Common myeloid progenitor, CD34-positive (primary cell): ENCODE measurements around the gene STEAP4.
A peak's percentile ranks its signal among the peaks of the same experiment; 100 is the strongest.

ENCODE experiments used
- CTCF ChIA-PET: fragments of 350-600 bp; sonication (Branson Sonifier 250); formaldehyde crosslinking; loops from one replicate; lab custom pipeline; 2021; ENCODE audit warnings: antibody characterized with exemption; lab: Charles Lee
- POLR2A ChIA-PET: fragments of 350-600 bp; sonication (Branson Sonifier 250); formaldehyde crosslinking; loops from one replicate; lab custom pipeline; 2021; ENCODE audit warnings: antibody characterized with exemption; lab: Charles Lee
- DNase-seq, 3 donors: peaks; one replicate each; pipeline versions ENCODE4 v3.0.0 to v3.0.0-alpha.2; 2013
- H3K27ac ChIP-seq, 2 experiments: 1 replicate in 1 of 2; 2 replicates in 1 of 2; pipeline ENCODE4 v1.7.0; 2013; ENCODE audit warnings: inconsistent platforms in 2 of 2, low read length in 2 of 2, mild to moderate bottlenecking in 2 of 2, low read depth in 1 of 2, moderate library complexity in 1 of 2; ENCODE audit not compliant: severe bottlenecking in 2 of 2, insufficient read depth in 1 of 2, poor library complexity in 1 of 2
- H3K27me3 ChIP-seq, 5 experiments: replicated peaks in 2 of 5; 1 replicate in 3 of 5; 2 replicates in 2 of 5; pipeline versions ENCODE4 v1.6.1 to v1.7.0; 2013; ENCODE audit warnings: low read length in 4 of 5, mild to moderate bottlenecking in 2 of 5, moderate library complexity in 2 of 5, inconsistent platforms in 1 of 5; ENCODE audit not compliant: insufficient read depth in 5 of 5, control insufficient read depth in 4 of 5
- H3K36me3 ChIP-seq, 4 experiments: 1 replicate in 2 of 4; 2 replicates in 2 of 4; pipeline versions ENCODE4 v1.6.1 to v1.7.0; 2013; ENCODE audit warnings: low read length in 3 of 4, control low read depth in 1 of 4, mild to moderate bottlenecking in 1 of 4; ENCODE audit not compliant: control insufficient read depth in 4 of 4, insufficient read depth in 4 of 4
- H3K4me1 ChIP-seq, 4 experiments: 1 replicate in 3 of 4; 2 replicates in 1 of 4; pipeline versions ENCODE4 v1.6.1 to v1.7.1; 2013; ENCODE audit warnings: low read length in 3 of 4, mild to moderate bottlenecking in 3 of 4, control low read depth in 1 of 4, inconsistent platforms in 1 of 4, moderate library complexity in 1 of 4; ENCODE audit not compliant: control insufficient read depth in 4 of 4, insufficient read depth in 4 of 4; ENCODE audit errors: control extremely low read depth in 1 of 4
- H3K4me3 ChIP-seq, 7 experiments: 1 replicate in 4 of 7; 2 replicates in 3 of 7; pipeline versions ENCODE4 v1.5.1 to v1.7.0; 2013; ENCODE audit warnings: mild to moderate bottlenecking in 7 of 7, low read length in 6 of 7, moderate library complexity in 6 of 7, inconsistent platforms in 2 of 7, low read depth in 2 of 7, control low read depth in 1 of 7; ENCODE audit not compliant: insufficient read depth in 4 of 7, control insufficient read depth in 1 of 7; ENCODE audit errors: extremely low read depth in 1 of 7
- H3K9me3 ChIP-seq, 5 experiments: 1 replicate in 4 of 5; 2 replicates in 1 of 5; pipeline versions ENCODE4 v1.6.1 to v1.7.1; 2013; ENCODE audit warnings: low read length in 4 of 5, mild to moderate bottlenecking in 2 of 5, inconsistent platforms in 1 of 5, low read depth in 1 of 5, moderate library complexity in 1 of 5; ENCODE audit not compliant: control insufficient read depth in 4 of 5, insufficient read depth in 2 of 5; ENCODE audit errors: control extremely low read depth in 1 of 5
- WGBS: methylation state at CpG from one replicate; pipeline ENCODE4 v1.1.5; 2013; ENCODE audit not compliant: insufficient coverage; 5-methylcytosine and 5-hydroxymethylcytosine counted together

STEAP4 gene

DNA sequence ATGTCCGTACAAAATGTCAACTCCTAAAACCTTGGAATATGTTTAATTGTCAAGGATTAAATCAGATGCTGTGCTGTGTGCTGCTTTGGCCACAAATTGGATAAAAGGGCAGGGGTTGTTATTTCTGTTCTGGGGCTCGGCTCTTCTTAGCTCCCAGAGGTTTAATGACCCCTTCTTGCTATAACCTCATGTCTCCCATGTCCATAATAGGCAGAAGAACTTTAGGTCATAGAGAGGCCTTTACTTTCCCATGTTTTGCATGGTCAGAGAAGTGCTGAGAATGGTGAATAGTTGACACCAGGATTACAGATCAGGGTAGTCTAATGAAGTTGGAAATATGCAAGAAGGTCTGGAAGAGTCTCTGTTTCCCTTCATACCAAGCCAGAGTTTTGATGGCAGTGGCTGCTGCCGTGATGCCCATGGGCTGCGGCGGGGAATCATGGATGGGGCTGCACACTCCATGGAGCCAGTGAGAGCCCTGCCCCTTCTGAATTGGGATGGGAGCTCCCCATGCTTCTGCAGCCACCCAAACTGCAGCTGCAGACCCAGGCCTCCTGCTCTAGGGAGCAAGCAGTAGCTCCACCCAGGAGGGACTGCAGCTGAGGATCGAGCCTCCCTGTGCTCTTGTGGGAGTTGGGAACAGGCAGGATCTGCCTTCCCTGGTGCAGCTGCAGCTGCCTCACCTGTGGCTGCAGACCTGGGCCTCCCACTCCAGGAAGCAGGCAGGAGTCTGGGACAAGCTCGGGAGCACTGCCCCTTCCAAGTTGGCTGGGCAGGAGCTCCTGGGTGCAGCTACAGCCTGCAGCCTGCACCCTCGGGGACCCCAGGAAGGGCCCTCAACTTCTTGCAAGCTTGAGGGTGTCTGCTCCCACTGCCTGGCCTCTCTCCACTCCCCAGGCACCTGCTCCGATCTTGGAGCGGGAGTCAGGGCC, 23.1 kb upstream of the STEAP4 start:
- peaks cover 0 to 10% (median 0%) of the 10 kb centered on the region in 5 experiments for H3K9me3 ChIP-seq
- no peaks in the 10 kb centered on the region for H3K27me3 ChIP-seq
- ChIA-PET POLR2A (interaction anchor here (0.6 kb wide), 1 partner anchor 89 kb away, joined by 7 read pairs; no protein-coding TSS in a partner anchor), CTCF (interaction anchor here (1.8 kb wide), 1 partner anchor 10 kb away, joined by 6 read pairs; no protein-coding TSS in a partner anchor)
- H3K4me3 ChIP-seq: no peak overlapping the region
- H3K4me1 ChIP-seq: peaks cover 0 to 6% (median 0%) of the 10 kb centered on the region in 4 experiments
- H3K36me3 ChIP-seq: no peaks in the 10 kb centered on the region
- WGBS: 86% methylated on average over 7 of the region's 10 CpGs
- no peak overlapping the region for H3K27ac ChIP-seq
- DNase-seq: no peak

DNA sequence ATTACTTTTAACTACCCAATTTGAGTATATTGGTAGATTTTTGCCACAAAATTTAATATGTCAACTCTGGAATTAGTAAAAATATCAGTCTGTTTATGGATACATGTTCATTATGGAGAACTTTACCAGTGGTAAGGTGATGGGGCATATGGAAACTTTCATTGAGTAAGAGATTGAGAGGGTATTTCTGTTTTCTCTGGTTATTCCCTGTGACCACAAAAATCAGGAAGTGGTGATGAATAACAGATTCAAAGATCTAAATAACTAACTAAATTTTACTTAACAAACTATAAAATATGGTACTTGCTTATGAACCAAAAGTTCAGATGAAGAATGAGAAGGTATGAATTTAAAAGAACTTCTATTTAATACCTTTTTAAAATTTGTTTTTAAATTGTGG, 22.1 kb upstream of the STEAP4 start:
- H3K27me3 ChIP-seq: no peaks in the 10 kb centered on the region
- peak; percentile 7 to 52 (median 48) for DNase-seq
- CTCF ChIA-PET: no interaction called here
- no peak overlapping the region for H3K27ac ChIP-seq
- peaks cover 0 to 10% (median 0%) of the 10 kb centered on the region in 5 experiments for H3K9me3 ChIP-seq
- peaks cover 0 to 6% (median 0%) of the 10 kb centered on the region in 4 experiments for H3K4me1 ChIP-seq
- H3K4me3 ChIP-seq: no peak overlapping the region
- POLR2A ChIA-PET: no interaction called here
- H3K36me3 ChIP-seq: no peaks in the 10 kb centered on the region

DNA sequence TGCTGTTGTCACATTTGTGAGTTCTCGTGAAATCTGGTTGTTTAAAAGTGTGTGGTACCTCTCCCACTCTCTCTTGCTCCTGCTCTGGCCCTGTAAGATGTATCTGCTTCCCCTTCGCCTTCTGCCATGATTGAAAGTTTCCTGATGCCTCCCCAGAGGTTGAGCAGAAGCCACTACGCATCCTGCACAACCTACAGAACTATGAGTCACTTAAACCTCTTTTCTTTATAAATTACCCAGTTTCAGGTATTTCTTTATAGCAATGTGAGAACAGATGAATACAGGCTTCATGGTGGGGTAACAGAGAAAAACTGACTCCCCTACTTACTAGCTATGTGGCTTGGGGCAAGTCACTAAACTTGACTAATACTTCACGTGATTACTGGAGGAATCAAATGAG, 18.0 kb upstream of the STEAP4 start:
- WGBS: no CpG with 5 or more reads among the region's 4 CpGs
- H3K36me3 ChIP-seq: no peaks in the 10 kb centered on the region
- CTCF ChIA-PET: interaction anchor here (0.7 kb wide), 1 partner anchor 24 kb away, joined by 3 read pairs; no protein-coding TSS in a partner anchor
- H3K27ac ChIP-seq: no peak overlapping the region
- POLR2A ChIA-PET: no interaction called here
- no peak for DNase-seq
- peaks cover 0 to 6% (median 0%) of the 10 kb centered on the region in 4 experiments for H3K4me1 ChIP-seq
- H3K9me3 ChIP-seq: peaks cover 0 to 3% (median 0%) of the 10 kb centered on the region in 5 experiments
- H3K27me3 ChIP-seq: no peaks in the 10 kb centered on the region
- H3K4me3 ChIP-seq: no peak overlapping the region

DNA sequence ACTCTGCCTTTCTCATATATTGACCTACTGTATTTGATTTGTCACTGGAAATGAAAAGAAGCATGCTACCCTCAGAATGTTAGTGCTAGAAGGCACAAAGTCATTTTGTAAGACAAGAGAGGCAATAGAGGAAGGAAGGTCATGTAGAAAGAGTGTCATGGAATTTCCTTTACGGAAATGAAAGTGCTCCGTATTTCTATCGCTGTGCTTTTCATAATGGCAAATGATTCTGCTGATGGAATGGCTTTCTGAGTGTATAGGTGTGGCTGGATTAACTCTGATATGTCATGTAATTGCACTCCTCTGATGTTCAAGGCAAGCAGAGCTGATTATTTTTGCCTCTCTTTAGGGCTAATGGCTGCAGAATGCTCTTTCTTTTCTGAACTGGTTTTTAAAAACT, 15.5 kb upstream of the STEAP4 start:
- no peak overlapping the region for H3K4me3 ChIP-seq
- no peaks in the 10 kb centered on the region for H3K36me3 ChIP-seq
- no peaks in the 10 kb centered on the region for H3K4me1 ChIP-seq
- POLR2A ChIA-PET: no interaction called here
- DNase-seq: no peak
- WGBS: 55% methylated on average over 3 of the region's 3 CpGs
- CTCF ChIA-PET: no interaction called here
- no peaks in the 10 kb centered on the region for H3K27me3 ChIP-seq
- H3K27ac ChIP-seq: no peak overlapping the region
- no peaks in the 10 kb centered on the region for H3K9me3 ChIP-seq

DNA sequence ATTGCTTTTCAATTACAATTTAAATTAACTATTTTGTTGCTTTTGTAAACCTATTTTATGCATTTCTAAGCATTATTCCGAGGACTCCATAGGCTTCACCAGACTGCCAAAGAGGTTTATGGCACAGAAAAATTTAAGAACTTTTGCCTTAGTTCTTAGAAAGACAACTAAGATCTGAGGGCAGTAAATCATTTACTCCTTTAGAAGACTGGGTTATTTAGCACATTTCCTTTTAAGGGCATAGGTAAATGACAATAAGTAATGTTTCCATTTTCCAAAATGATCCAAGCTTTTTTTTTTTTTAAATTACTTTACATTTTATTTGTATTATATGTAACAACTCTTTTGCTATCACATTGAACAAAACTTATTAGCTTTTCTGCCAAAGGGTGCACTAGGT, 15.0 kb upstream of the STEAP4 start:
- Histone ChIP-seq H3K4me3 (no peak overlapping the region), H3K27ac (no peak overlapping the region), H3K27me3 (no peaks in the 10 kb centered on the region), H3K9me3 (no peaks in the 10 kb centered on the region), H3K36me3 (no peaks in the 10 kb centered on the region), H3K4me1 (no peaks in the 10 kb centered on the region)
- ChIA-PET CTCF (interaction anchor here (1.0 kb wide), 1 partner anchor 22 kb away, joined by 3 read pairs; no protein-coding TSS in a partner anchor), POLR2A (no interaction called here)
- WGBS: no CpG with 5 or more reads among the region's 1 CpG
- no peak for DNase-seq

DNA sequence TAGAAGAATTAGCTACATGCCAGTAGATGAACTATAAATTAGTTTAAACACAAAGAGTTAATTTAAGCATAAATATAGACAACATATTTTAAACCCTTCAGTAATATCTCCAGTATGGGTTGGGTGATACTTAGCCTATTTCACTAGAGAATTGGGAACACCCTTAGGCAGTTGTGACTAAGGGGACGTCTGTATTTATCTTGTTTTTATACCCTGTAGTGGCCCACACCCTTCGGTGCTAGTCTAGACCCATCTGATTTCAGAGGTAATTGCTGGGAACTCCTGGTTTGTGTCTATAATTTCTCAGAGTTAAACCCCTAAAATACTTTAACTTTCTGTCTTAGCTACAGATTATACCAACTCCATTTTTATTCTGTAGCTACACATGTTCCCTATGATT, 11.5 kb upstream of the STEAP4 start:
- 93% methylated on average over 2 of the region's 2 CpGs for WGBS
- no peaks in the 10 kb centered on the region for H3K9me3 ChIP-seq
- POLR2A ChIA-PET: no interaction called here
- no peaks in the 10 kb centered on the region for H3K36me3 ChIP-seq
- CTCF ChIA-PET: interaction anchor here (1.5 kb wide), 1 partner anchor 18 kb away, joined by 4 read pairs; no protein-coding TSS in a partner anchor
- DNase-seq: no peak
- H3K4me1 ChIP-seq: peaks cover 0 to 16% (median 4%) of the 10 kb centered on the region in 4 experiments
- no peak overlapping the region for H3K4me3 ChIP-seq
- H3K27me3 ChIP-seq: no peaks in the 10 kb centered on the region
- H3K27ac ChIP-seq: no peak overlapping the region

DNA sequence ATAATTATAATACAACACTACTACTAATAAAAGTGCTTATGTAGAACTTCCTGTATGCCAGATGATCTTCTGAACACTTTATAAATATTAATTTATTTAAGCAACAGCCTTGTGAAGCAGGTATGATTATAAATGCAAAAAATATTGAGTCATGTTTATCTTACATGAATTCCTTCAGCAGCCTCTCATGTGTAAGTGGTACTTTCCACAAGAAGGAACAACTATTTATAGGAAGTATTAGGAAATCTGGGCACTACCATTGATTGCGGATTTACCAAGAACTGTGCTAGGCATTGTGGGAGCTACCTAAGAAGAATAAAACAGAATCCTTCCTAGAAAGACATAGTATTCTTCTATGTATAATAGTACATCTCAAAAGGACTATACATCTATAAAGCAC, 10.7 kb upstream of the STEAP4 start:
- WGBS: no CpG with 5 or more reads among the region's 1 CpG
- ChIA-PET CTCF (interaction anchor here (0.7 kb wide), 1 partner anchor 309 kb away, joined by 3 read pairs; no protein-coding TSS in a partner anchor), POLR2A (no interaction called here)

More for the DNA sequence above, 10.7 kb upstream of the STEAP4 start:
- H3K27ac ChIP-seq: no peak overlapping the region
- no peaks in the 10 kb centered on the region for H3K36me3 ChIP-seq
- no peak overlapping the region for H3K4me3 ChIP-seq
- H3K27me3 ChIP-seq: no peaks in the 10 kb centered on the region
- peaks cover 0 to 18% (median 4%) of the 10 kb centered on the region in 4 experiments for H3K4me1 ChIP-seq
- DNase-seq: no peak
- no peaks in the 10 kb centered on the region for H3K9me3 ChIP-seq
